Colonic mucosa (tissue), 4 donors: ENCODE data around the gene PLEKHG5. TPM values are rescaled to one million over a fixed set of nuclear protein-coding genes. Genes with fewer than 3 reads are reported as not detected.
A peak's percentile ranks its signal among the peaks of the same experiment; 100 is the strongest.

Experiments
- DNase-seq: peaks from one replicate; pipeline ENCODE4 v3.0.0-alpha.2; 2020
- H3K27ac ChIP-seq: fragments of 200-600 bp; one replicate; pipeline ENCODE4 v1.8.0; 2021
- H3K27me3 ChIP-seq: fragments of 200-600 bp; one replicate; pipeline ENCODE4 v1.8.0; 2021
- H3K36me3 ChIP-seq: fragments of 200-600 bp; one replicate; pipeline ENCODE4 v1.8.0; 2021
- H3K4me1 ChIP-seq: fragments of 200-600 bp; one replicate; pipeline ENCODE4 v1.8.0; 2021; ENCODE audit warnings: mild to moderate bottlenecking
- H3K4me3 ChIP-seq: fragments of 200-600 bp; one replicate; pipeline ENCODE4 v1.8.0; 2021
- H3K9ac ChIP-seq, 2 donors: one replicate each; pipeline ENCODE4 v1.7.0; 2013; ENCODE audit warnings: control low read depth in 2 of 2, low read depth in 2 of 2, low read length in 2 of 2
- H3K9me3 ChIP-seq: fragments of 200-600 bp; one replicate; pipeline ENCODE4 v1.8.0; 2021
- intact Hi-C: fragments of 100-400 bp; cut with DNase I; formaldehyde crosslinking; loops from one replicate; pipeline ENCODE4 v1.14.1; 2022
- microRNA-seq: library from miRNA; unstranded; fragments of <30 nt; microRNA quantifications from one replicate; pipeline ENCODE4, GENCODE V29; 2019
- total RNA-seq, 2 donors: library from RNA; stranded (reverse); fragmentation: NEBNext Ultra II Directional in 1 of 2; extraction: Animal tissue kit (Norgen Biotek cat#: 25700) in 1 of 2; gene quantifications; one replicate each; pipeline ENCODE4 v1.2.1, GENCODE V29; 2021
- TF ChIP-seq, protein P1 (sequence below): fragments of 200-600 bp; IDR thresholded peaks from one replicate; pipeline ENCODE4 v1.8.0; 2022; ENCODE audit warnings: antibody characterized with exemption, mild to moderate bottlenecking
- donor health status: healthy.
- donor health status: DM: no; HTN: no; CAD: no.
- donor health status: DM: no; HTN: no; CAD: no.

Gene PLEKHG5
- total RNA-seq, 2 donors from 2014 or later = 13.9 to 19.6 TPM

DNA sequence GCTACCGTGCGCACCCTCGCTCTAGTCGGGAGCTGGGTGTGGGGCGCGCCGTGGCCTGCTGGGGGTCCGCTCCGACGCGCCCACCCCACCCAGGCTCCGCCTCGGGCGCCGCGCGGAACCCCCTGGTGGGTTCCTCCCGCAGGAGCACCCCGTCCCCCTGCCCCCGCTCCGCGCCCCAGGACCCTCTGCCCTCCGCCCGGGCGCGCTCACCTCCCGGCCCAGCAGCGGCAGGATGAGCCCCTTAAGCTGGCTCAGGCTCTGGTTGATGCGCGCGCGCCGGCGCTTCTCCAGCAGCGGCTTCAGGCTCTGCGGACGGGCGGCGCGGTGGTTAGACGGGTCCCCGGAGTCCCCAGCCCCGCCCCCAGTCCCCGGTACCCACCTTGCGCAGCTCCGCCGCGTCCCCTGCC is 72.1 kb downstream of the PLEKHG5 start:
- DNase-seq = no peak
- peaks cover 37% of the 10 kb centered on the region for H3K27me3 ChIP-seq
- peak overlapping the region; percentile 12 for H3K27ac ChIP-seq
- H3K4me3 ChIP-seq = peak overlapping the region; percentile 50
- peaks cover 28% of the 10 kb centered on the region for H3K4me1 ChIP-seq
- H3K9me3 ChIP-seq = no peaks in the 10 kb centered on the region
- TF ChIP-seq, protein P1, sequence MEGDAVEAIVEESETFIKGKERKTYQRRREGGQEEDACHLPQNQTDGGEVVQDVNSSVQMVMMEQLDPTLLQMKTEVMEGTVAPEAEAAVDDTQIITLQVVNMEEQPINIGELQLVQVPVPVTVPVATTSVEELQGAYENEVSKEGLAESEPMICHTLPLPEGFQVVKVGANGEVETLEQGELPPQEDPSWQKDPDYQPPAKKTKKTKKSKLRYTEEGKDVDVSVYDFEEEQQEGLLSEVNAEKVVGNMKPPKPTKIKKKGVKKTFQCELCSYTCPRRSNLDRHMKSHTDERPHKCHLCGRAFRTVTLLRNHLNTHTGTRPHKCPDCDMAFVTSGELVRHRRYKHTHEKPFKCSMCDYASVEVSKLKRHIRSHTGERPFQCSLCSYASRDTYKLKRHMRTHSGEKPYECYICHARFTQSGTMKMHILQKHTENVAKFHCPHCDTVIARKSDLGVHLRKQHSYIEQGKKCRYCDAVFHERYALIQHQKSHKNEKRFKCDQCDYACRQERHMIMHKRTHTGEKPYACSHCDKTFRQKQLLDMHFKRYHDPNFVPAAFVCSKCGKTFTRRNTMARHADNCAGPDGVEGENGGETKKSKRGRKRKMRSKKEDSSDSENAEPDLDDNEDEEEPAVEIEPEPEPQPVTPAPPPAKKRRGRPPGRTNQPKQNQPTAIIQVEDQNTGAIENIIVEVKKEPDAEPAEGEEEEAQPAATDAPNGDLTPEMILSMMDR = no peak
- no peaks in the 10 kb centered on the region for H3K36me3 ChIP-seq
- peak overlapping the region; percentile 29 to 55 for H3K9ac ChIP-seq
- intact Hi-C loops = no loop called here

- H3K27ac ChIP-seq = peak overlapping the region; percentile 12
- peak overlapping the region; percentile 50 for H3K4me3 ChIP-seq
- H3K36me3 ChIP-seq = no peaks in the 10 kb centered on the region
- DNase-seq = no peak
- TF ChIP-seq, protein P1 = no peak
- H3K27me3 ChIP-seq = peaks cover 32% of the 10 kb centered on the region
- intact Hi-C loops = no loop called here
- no peaks in the 10 kb centered on the region for H3K9me3 ChIP-seq
- H3K9ac ChIP-seq = peak overlapping the region in 1 of 2 donors; percentile 55
- H3K4me1 ChIP-seq = peaks cover 28% of the 10 kb centered on the region
These were observed 72.6 kb downstream of the PLEKHG5 start for GRCh38 chr1:6418668-6419396.

DNA sequence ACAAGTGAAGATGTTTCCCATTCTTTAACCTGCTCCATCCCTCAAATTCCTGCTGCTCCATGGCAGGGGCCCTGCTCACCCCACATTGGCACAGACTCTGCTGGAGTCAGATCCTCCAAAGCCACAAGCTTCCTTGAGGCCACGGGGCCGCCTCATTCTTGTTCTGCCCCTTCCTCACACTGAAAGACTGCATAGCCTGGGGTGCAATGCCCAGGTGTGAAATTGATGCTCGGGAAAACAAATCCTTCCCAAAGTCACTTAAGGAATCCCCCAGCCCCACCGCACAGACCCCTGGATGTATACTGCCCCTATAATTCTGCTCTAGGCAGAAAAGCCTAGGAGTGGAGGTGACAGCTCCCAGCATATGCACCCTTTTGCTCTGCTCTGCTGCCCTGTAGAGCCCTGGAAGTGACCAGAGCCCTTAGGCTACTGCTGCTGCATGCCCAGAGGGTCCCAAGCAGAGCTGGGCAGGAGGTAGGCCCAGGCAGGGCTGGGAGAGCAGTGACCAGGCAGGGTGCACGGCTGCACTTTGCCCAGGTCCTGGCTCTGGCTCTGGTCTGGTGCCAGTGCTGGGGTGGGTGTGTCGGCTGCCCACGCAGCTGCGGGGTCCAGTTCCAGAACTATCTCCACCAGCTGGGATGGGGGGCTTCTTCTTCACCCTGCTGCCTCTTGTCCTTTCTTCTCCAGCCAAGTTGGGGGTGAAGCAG is 73.4 kb downstream of the PLEKHG5 start:
- intact Hi-C loops = no loop called here
- TF ChIP-seq, protein P1 = no peak
- Histone ChIP-seq H3K4me1 (peaks cover 28% of the 10 kb centered on the region), H3K27me3 (peaks cover 28% of the 10 kb centered on the region), H3K9me3 (no peaks in the 10 kb centered on the region), H3K27ac (no peak overlapping the region), H3K9ac (peak overlapping the region in 1 of 2 donors; percentile 28), H3K36me3 (no peaks in the 10 kb centered on the region), H3K4me3 (no peak overlapping the region)
- DNase-seq = peak; percentile 72

Small RNAs within 50 kb of the gene (microRNA-seq; reads per million reads assigned to microRNA genes)
- not detected for gene MIR4252

Other genes with a start within 250 kb of the PLEKHG5 start
- not detected for gene HES3, start 247.5 kb downstream of the PLEKHG5 start, total RNA-seq
- 10 to 100 TPM; 19.6 to 21.0 TPM for gene GPR153, start 230.6 kb downstream of the PLEKHG5 start, total RNA-seq
- 100 to 1,000 TPM in 1 of 2 donors, 10 to 100 TPM in 1; 48.7 to 125 TPM for gene ACOT7, start 97.9 kb downstream of the PLEKHG5 start, total RNA-seq
- gene HES2, start 71.7 kb downstream of the PLEKHG5 start, total RNA-seq = 10 to 100 TPM; 14.2 to 24.0 TPM
- 10 to 100 TPM; 74.3 to 98.0 TPM for gene ESPN, start 66.9 kb downstream of the PLEKHG5 start, total RNA-seq
- gene TNFRSF25, start 25.5 kb downstream of the PLEKHG5 start, total RNA-seq = 10 to 100 TPM; 33.1 to 87.1 TPM
- gene NOL9, start 62.8 kb upstream of the PLEKHG5 start, total RNA-seq = 10 to 100 TPM; 14.5 to 27.3 TPM
- not detected for gene TAS1R1, start 63.6 kb upstream of the PLEKHG5 start, total RNA-seq
- 10 to 100 TPM; 37.0 to 44.5 TPM for gene ZBTB48, start 88.3 kb upstream of the PLEKHG5 start, total RNA-seq
- gene KLHL21, start 111.2 kb upstream of the PLEKHG5 start, total RNA-seq = 1 to 10 TPM; 9.4 TPM
- 10 to 100 TPM in 1 of 2 donors, 1 to 10 TPM in 1; 8.0 to 13.4 TPM for gene PHF13, start 122.1 kb upstream of the PLEKHG5 start, total RNA-seq
- 10 to 100 TPM in 1 of 2 donors, 1 to 10 TPM in 1; 9.1 to 18.2 TPM for gene THAP3, start 133.2 kb upstream of the PLEKHG5 start, total RNA-seq
- gene DNAJC11, start 210.1 kb upstream of the PLEKHG5 start, total RNA-seq = 100 to 1,000 TPM in 1 of 2 donors, 10 to 100 TPM in 1; 70.1 to 107 TPM